ENCODE results near the gene PRMT1. TPM values are rescaled to one million over a fixed set of nuclear protein-coding genes. Genes with fewer than 3 reads are reported as not detected.

Gene PRMT1
- total and polyA plus RNA-seq, 9 of the 15 experiments (the other 6 are each of a cell fraction or from before 2014, with no cell fraction given) = 13.3 to 464 (median 326) TPM

DNA sequence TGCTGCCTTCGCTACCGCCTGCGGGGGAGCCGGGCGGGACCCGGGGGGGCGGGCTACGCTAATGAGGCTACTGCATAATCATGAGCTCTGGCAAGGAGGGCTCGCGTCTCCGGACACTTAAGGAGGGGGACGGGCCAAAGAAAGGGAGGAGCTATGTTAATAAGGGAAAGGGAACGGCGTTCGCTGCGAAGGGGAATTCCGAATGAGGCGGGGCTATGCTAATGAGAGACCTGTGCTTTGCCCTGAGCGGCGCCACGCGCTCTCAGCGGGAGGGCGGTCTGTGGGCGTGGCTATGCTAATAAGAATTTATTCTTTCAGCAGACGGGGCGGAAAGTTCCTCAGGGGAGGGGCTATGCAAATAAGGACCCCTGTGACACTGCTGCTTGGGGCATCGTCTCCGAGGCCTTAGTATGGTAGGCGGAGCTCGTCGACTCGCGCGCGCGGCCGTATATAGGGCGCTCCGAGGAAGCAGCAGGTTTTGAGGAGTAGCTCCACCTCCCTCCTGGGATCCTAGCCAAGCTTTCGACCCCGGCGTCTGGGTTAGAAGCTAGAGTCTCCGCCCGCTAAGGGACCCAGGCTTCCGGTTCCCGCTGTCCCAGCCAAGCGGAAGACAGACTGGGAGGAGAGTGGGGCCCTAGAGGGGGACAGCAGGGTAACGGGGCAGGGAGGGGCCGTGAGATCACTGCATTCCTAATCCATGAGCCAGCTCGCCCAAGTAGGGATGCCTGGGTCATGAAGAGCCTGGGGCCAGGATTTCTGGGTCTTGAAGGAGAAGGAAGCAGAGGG is 36.8 kb upstream of the PRMT1 start, which contains the start of gene RRAS (continued):
- TF ChIP-seq BRD9 (IDR thresholded peaks at IDR 0.05; ENCODE audit: low read depth, partially characterized antibody) (no peak), TAF9B (IDR thresholded peaks at IDR 0.05; ENCODE audit: partially characterized antibody) (no peak), NCOR1 (IDR thresholded peaks at IDR 0.05) (peak; percentile 63; the same call in 1 of the 2 replicates), JUND (IDR thresholded peaks at IDR 0.05; ENCODE audit: borderline replicate concordance, low read depth, low read length) (peak; percentile 91), JUND (tag; IDR thresholded peaks at IDR 0.05; ENCODE audit: borderline replicate concordance, low read depth, low read length) (peak; percentile 91; the same call in 1 of the 3 replicates), RBM22 (IDR thresholded peaks at IDR 0.05; ENCODE audit: low read depth, low read length, poor library complexity, severe bottlenecking) (no peak), SMAD1 (IDR thresholded peaks at IDR 0.05; ENCODE audit: low read depth, low read length, partially characterized antibody) (peak; percentile 83), ZNF764 (CRISPR knock-in tag; IDR thresholded peaks at IDR 0.05; ENCODE audit: low read depth) (no peak), SMAD4 (CRISPR knock-in tag; conservative IDR thresholded peaks at IDR 0.05) (peak; percentile 83)
